ENCODE data around the gene AGTPBP1. TPM values are rescaled to one million over a fixed set of nuclear protein-coding genes. Genes with fewer than 3 reads are reported as not detected.
A peak's percentile ranks its signal among the peaks of the same experiment; 100 is the strongest.
"Not testable (repeated sequence)": the region's sequence is repeated elsewhere in the genome, so short reads cannot be mapped to it uniquely, and the experiment has no call there.

The AGTPBP1 gene
- total RNA-seq (34.7 TPM), polyA plus RNA-seq (15.9 TPM)
- long read RNA-seq, donor 1 = 0 reads
- long read RNA-seq, donor 2 = 0 reads
- long read RNA-seq, donor 3, full-length matches to known transcripts = 1 of 1 reads
- long read RNA-seq, donor 3, partial matches to known transcripts = 0 of 1 reads
- long read RNA-seq, donor 3, other reads (novel, unspliced or antisense) = 0 of 1 reads
- long read RNA-seq, donor 4 = 0 reads
- long read RNA-seq, donor 5, partial matches to known transcripts = 8 of 8 reads
- long read RNA-seq, donor 5, other reads (novel, unspliced or antisense) = 0 of 8 reads
- long read RNA-seq, donor 6, full-length matches to known transcripts = 2 of 2 reads
- long read RNA-seq, donor 6, partial matches to known transcripts = 0 of 2 reads
- long read RNA-seq, donor 6, other reads (novel, unspliced or antisense) = 0 of 2 reads
- long read RNA-seq, donor 7, partial matches to known transcripts = 5 of 5 reads
- long read RNA-seq, donor 7, other reads (novel, unspliced or antisense) = 0 of 5 reads
- long read RNA-seq, donor 8 = 0 reads
- long read RNA-seq, donor 9 = 0 reads
- long read RNA-seq, donor 10, partial matches to known transcripts = 5 of 5 reads
- long read RNA-seq, donor 10, other reads (novel, unspliced or antisense) = 0 of 5 reads

DNA sequence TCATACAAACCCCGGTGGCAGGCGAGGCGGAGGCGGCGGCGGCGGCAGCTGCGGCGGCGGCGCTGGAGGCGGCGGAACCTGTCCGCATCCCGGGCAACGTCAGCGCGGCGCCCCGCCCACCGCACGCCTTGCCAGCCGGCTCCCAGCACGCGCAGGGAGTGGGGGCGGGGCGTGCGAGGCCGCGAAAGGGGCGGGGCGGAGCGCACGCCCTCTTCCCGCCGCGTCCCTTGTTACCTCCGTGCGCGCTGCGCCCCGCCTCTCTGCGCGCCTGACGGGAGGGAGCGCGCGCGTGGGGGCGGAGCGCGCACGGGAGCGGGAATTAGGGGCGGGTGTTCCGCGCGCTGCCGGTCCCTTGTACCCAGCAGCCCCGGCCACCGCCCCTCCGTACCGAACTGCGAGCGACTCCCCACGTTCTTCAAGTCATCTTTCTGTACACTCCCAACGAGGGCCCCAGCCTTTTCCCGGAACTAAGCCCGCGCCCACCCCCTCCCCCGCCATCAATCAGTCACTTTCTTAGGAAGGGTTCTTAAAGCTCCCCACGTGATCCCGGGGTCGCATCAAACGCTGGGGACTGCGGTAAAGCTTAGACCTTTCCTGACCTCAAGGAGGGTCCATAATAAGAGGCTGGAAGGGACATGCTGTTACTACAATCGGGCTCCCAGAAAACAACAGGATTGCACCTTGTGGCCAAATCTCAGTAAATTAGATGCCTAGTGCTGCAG is at the start of gene AGTPBP1:
Gene AGTPBP1 (minus strand): TSS at position 80 of the 722 bp plus-strand sequence. CDS start 29,421 bp downstream, outside the sequence.
- DNase-seq (ENCODE audit: low read depth in 6 of 9, low spot score in 9 of 9) = peak; percentile 61 to 98 (median 94)
- Histone ChIP-seq H3K9me3 (ENCODE audit: control insufficient read depth in 2 of 2, insufficient read depth in 1 of 2, low read length in 1 of 2) (no peaks in the 10 kb centered on the region), H3K4me3 (ENCODE audit: low read length in 2 of 2) (peak within 1 kb of the TSS; percentile 84 to 85), H3K27ac (ENCODE audit: low read depth in 1 of 2, low read length in 1 of 2) (peak within 1 kb of the TSS; percentile 86 to 91), H3K4me1 (ENCODE audit: control insufficient read depth in 2 of 2, insufficient read depth in 2 of 2, low read length in 2 of 2) (no peaks in the 10 kb centered on the region), H3K27me3 (ENCODE audit: control insufficient read depth in 2 of 2, insufficient read depth in 1 of 2, low read length in 1 of 2) (no peaks in the 10 kb centered on the region), H3K36me3 (ENCODE audit: control insufficient read depth in 2 of 2, insufficient read depth in 2 of 2, low read length in 1 of 2) (no peaks in the 10 kb centered on the region)
- WGBS = under 1% methylated on average over 77 of the region's 77 CpGs

- not testable (repeated sequence) for H3K9me3 ChIP-seq (ENCODE audit: control insufficient read depth in 2 of 2, insufficient read depth in 1 of 2, low read length in 1 of 2); H3K27me3 ChIP-seq (ENCODE audit: control insufficient read depth in 2 of 2, insufficient read depth in 1 of 2, low read length in 1 of 2); H3K4me1 ChIP-seq (ENCODE audit: control insufficient read depth in 2 of 2, insufficient read depth in 2 of 2, low read length in 2 of 2); H3K4me3 ChIP-seq (ENCODE audit: low read length in 2 of 2); DNase-seq (ENCODE audit: low read depth in 6 of 9, low spot score in 9 of 9); H3K27ac ChIP-seq (ENCODE audit: low read depth in 1 of 2, low read length in 1 of 2); H3K36me3 ChIP-seq (ENCODE audit: control insufficient read depth in 2 of 2, insufficient read depth in 2 of 2, low read length in 1 of 2)
- 32% methylated on average over 7 of the region's 7 CpGs for WGBS
Measured at GRCh38 chr9:85786116-85786515, 44.4 kb upstream of the AGTPBP1 start.

GRCh38 chr9:85773844-85774243 is 32.1 kb upstream of the AGTPBP1 start:
- DNase-seq (ENCODE audit: low read depth in 6 of 9, low spot score in 9 of 9); H3K9me3 ChIP-seq (ENCODE audit: control insufficient read depth in 2 of 2, insufficient read depth in 1 of 2, low read length in 1 of 2); H3K36me3 ChIP-seq (ENCODE audit: control insufficient read depth in 2 of 2, insufficient read depth in 2 of 2, low read length in 1 of 2); H3K27me3 ChIP-seq (ENCODE audit: control insufficient read depth in 2 of 2, insufficient read depth in 1 of 2, low read length in 1 of 2); H3K27ac ChIP-seq (ENCODE audit: low read depth in 1 of 2, low read length in 1 of 2); H3K4me1 ChIP-seq (ENCODE audit: control insufficient read depth in 2 of 2, insufficient read depth in 2 of 2, low read length in 2 of 2); H3K4me3 ChIP-seq (ENCODE audit: low read length in 2 of 2): not testable (repeated sequence)
- WGBS = 92% methylated on average over 7 of the region's 7 CpGs

GRCh38 chr9:85761802-85762201 is 20.0 kb upstream of the AGTPBP1 start:
- DNase-seq (ENCODE audit: low read depth in 6 of 9, low spot score in 9 of 9); H3K27me3 ChIP-seq (ENCODE audit: control insufficient read depth in 2 of 2, insufficient read depth in 1 of 2, low read length in 1 of 2); H3K4me1 ChIP-seq (ENCODE audit: control insufficient read depth in 2 of 2, insufficient read depth in 2 of 2, low read length in 2 of 2); H3K36me3 ChIP-seq (ENCODE audit: control insufficient read depth in 2 of 2, insufficient read depth in 2 of 2, low read length in 1 of 2); H3K27ac ChIP-seq (ENCODE audit: low read depth in 1 of 2, low read length in 1 of 2); H3K9me3 ChIP-seq (ENCODE audit: control insufficient read depth in 2 of 2, insufficient read depth in 1 of 2, low read length in 1 of 2); H3K4me3 ChIP-seq (ENCODE audit: low read length in 2 of 2): not testable (repeated sequence)
- 49% methylated on average over 2 of the region's 3 CpGs for WGBS

GRCh38 chr9:85757716-85758115 is 16.0 kb upstream of the AGTPBP1 start:
- not testable (repeated sequence) for H3K4me1 ChIP-seq (ENCODE audit: control insufficient read depth in 2 of 2, insufficient read depth in 2 of 2, low read length in 2 of 2); H3K27ac ChIP-seq (ENCODE audit: low read depth in 1 of 2, low read length in 1 of 2); H3K4me3 ChIP-seq (ENCODE audit: low read length in 2 of 2); H3K27me3 ChIP-seq (ENCODE audit: control insufficient read depth in 2 of 2, insufficient read depth in 1 of 2, low read length in 1 of 2); H3K9me3 ChIP-seq (ENCODE audit: control insufficient read depth in 2 of 2, insufficient read depth in 1 of 2, low read length in 1 of 2); DNase-seq (ENCODE audit: low read depth in 6 of 9, low spot score in 9 of 9); H3K36me3 ChIP-seq (ENCODE audit: control insufficient read depth in 2 of 2, insufficient read depth in 2 of 2, low read length in 1 of 2)
- WGBS = 93% methylated on average over 2 of the region's 2 CpGs

DNA sequence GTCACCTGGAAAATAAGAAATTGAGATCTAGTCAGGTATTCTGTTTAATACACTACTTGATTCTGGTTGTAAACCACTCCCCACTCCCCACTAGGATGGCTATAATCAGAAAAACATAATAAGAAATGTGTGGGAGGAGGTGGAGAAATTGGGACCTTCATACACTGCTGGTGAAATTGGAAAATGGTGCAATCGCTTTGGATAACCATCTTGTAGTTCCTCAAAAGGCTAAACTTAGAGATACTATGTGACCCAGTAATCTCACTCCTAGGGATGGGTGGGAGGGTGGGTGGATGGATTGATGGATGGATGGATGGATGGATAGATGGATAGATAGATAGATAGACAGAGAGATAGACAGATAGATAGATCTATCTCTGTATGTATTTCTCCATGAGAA is 14.5 kb upstream of the AGTPBP1 start:
- not testable (repeated sequence) for H3K27ac ChIP-seq (ENCODE audit: low read depth in 1 of 2, low read length in 1 of 2); H3K27me3 ChIP-seq (ENCODE audit: control insufficient read depth in 2 of 2, insufficient read depth in 1 of 2, low read length in 1 of 2); H3K4me1 ChIP-seq (ENCODE audit: control insufficient read depth in 2 of 2, insufficient read depth in 2 of 2, low read length in 2 of 2); H3K4me3 ChIP-seq (ENCODE audit: low read length in 2 of 2); H3K9me3 ChIP-seq (ENCODE audit: control insufficient read depth in 2 of 2, insufficient read depth in 1 of 2, low read length in 1 of 2); DNase-seq (ENCODE audit: low read depth in 6 of 9, low spot score in 9 of 9); H3K36me3 ChIP-seq (ENCODE audit: control insufficient read depth in 2 of 2, insufficient read depth in 2 of 2, low read length in 1 of 2)
- 97% methylated on average over 1 of the region's 1 CpG for WGBS

GRCh38 chr9:85746309-85746708 is 4.6 kb upstream of the AGTPBP1 start:
- WGBS = 95% methylated on average over 2 of the region's 2 CpGs
- H3K4me1 ChIP-seq (ENCODE audit: control insufficient read depth in 2 of 2, insufficient read depth in 2 of 2, low read length in 2 of 2) = no peaks in the 10 kb centered on the region
- no peak overlapping the region for H3K4me3 ChIP-seq (ENCODE audit: low read length in 2 of 2)
- H3K27me3 ChIP-seq (ENCODE audit: control insufficient read depth in 2 of 2, insufficient read depth in 1 of 2, low read length in 1 of 2) = no peaks in the 10 kb centered on the region
- no peaks in the 10 kb centered on the region for H3K9me3 ChIP-seq (ENCODE audit: control insufficient read depth in 2 of 2, insufficient read depth in 1 of 2, low read length in 1 of 2)
- no peak overlapping the region for H3K27ac ChIP-seq (ENCODE audit: low read depth in 1 of 2, low read length in 1 of 2)
- no peak for DNase-seq (ENCODE audit: low read depth in 6 of 9, low spot score in 9 of 9)
- no peaks in the 10 kb centered on the region for H3K36me3 ChIP-seq (ENCODE audit: control insufficient read depth in 2 of 2, insufficient read depth in 2 of 2, low read length in 1 of 2)

DNA sequence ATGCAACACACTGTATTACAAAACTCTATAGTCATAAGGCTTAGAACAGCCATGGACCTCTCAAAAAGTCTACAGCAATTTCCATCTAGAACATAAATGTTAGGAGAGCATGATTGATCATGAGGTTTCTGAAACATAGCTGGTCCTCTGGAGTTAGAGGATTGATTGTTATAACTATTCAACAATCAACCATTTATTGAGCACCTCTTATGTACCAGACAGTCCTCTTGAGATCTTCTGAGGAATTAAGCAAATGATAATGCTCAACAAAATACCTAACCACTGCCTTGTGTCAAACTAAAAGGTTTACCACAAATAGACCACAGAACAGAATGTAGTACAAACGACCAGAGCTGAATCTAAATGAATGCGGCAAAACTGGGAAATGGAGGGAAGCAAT is 3.4 kb upstream of the AGTPBP1 start:
- Histone ChIP-seq H3K27me3 (ENCODE audit: control insufficient read depth in 2 of 2, insufficient read depth in 1 of 2, low read length in 1 of 2) (no peaks in the 10 kb centered on the region), H3K4me3 (ENCODE audit: low read length in 2 of 2) (no peak overlapping the region), H3K4me1 (ENCODE audit: control insufficient read depth in 2 of 2, insufficient read depth in 2 of 2, low read length in 2 of 2) (no peaks in the 10 kb centered on the region), H3K27ac (ENCODE audit: low read depth in 1 of 2, low read length in 1 of 2) (no peak overlapping the region), H3K36me3 (ENCODE audit: control insufficient read depth in 2 of 2, insufficient read depth in 2 of 2, low read length in 1 of 2) (no peaks in the 10 kb centered on the region), H3K9me3 (ENCODE audit: control insufficient read depth in 2 of 2, insufficient read depth in 1 of 2, low read length in 1 of 2) (no peaks in the 10 kb centered on the region)
- DNase-seq (ENCODE audit: low read depth in 6 of 9, low spot score in 9 of 9) = no peak
- 56% methylated on average over 2 of the region's 2 CpGs for WGBS

- DNase-seq (ENCODE audit: low read depth in 6 of 9, low spot score in 9 of 9) = no peak
- Histone ChIP-seq H3K4me3 (ENCODE audit: low read length in 2 of 2) (no peak overlapping the region), H3K9me3 (ENCODE audit: control insufficient read depth in 2 of 2, insufficient read depth in 1 of 2, low read length in 1 of 2) (no peaks in the 10 kb centered on the region), H3K27me3 (ENCODE audit: control insufficient read depth in 2 of 2, insufficient read depth in 1 of 2, low read length in 1 of 2) (no peaks in the 10 kb centered on the region), H3K27ac (ENCODE audit: low read depth in 1 of 2, low read length in 1 of 2) (no peak overlapping the region), H3K4me1 (ENCODE audit: control insufficient read depth in 2 of 2, insufficient read depth in 2 of 2, low read length in 2 of 2) (no peaks in the 10 kb centered on the region), H3K36me3 (ENCODE audit: control insufficient read depth in 2 of 2, insufficient read depth in 2 of 2, low read length in 1 of 2) (no peaks in the 10 kb centered on the region)
- WGBS = 93% methylated on average over 7 of the region's 7 CpGs
Measured at GRCh38 chr9:85744480-85744879, 2.7 kb upstream of the AGTPBP1 start.
